GM23248 (cell line): Measurements from ENCODE around the gene ZBTB20. TPM values are rescaled to one million over a fixed set of nuclear protein-coding genes. Genes with fewer than 3 reads are reported as not detected.

Source experiments
- DNase-seq: peaks from one replicate; pipeline ENCODE4 v3.0.0-alpha.2; 2015
- H2AFZ ChIP-seq: fragments of 200-600 bp; sonication (generic); 2 replicates; pipeline ENCODE4 v1.6.1; 2016; ENCODE audit warnings: antibody characterized with exemption
- H3F3A ChIP-seq: fragments of 200-600 bp; sonication (generic); 2 replicates; pipeline ENCODE4 v1.6.1; 2016; ENCODE audit warnings: mild to moderate bottlenecking, antibody characterized with exemption, mixed run types; ENCODE audit not compliant: insufficient read depth
- H3K27ac ChIP-seq: fragments of 200-600 bp; sonication (generic); 2 replicates; pipeline ENCODE4 v1.5.1; 2016; ENCODE audit warnings: mild to moderate bottlenecking
- H3K27me3 ChIP-seq: fragments of 200-600 bp; sonication (generic); replicated peaks from 2 replicates; pipeline ENCODE4 v1.6.1; 2016; ENCODE audit warnings: mild to moderate bottlenecking; ENCODE audit not compliant: insufficient read depth
- H3K36me3 ChIP-seq: fragments of 200-600 bp; sonication (generic); 2 replicates; pipeline ENCODE4 v1.6.1; 2016; ENCODE audit warnings: low read depth, mild to moderate bottlenecking
- H3K4me1 ChIP-seq: fragments of 200-600 bp; sonication (generic); 2 replicates; pipeline ENCODE4 v1.6.1; 2016; ENCODE audit warnings: mild to moderate bottlenecking; ENCODE audit not compliant: insufficient read depth
- H3K4me2 ChIP-seq: fragments of 200-600 bp; sonication (generic); one replicate; pipeline ENCODE4 v1.6.1; 2016; ENCODE audit warnings: mild to moderate bottlenecking; ENCODE audit not compliant: unreplicated experiment
- H3K4me3 ChIP-seq: fragments of 200-600 bp; sonication (generic); 2 replicates; pipeline ENCODE4 v1.5.1; 2016; ENCODE audit warnings: mild to moderate bottlenecking
- H3K79me2 ChIP-seq: fragments of 200-600 bp; sonication (generic); 2 replicates; pipeline ENCODE4 v1.6.1; 2016; ENCODE audit warnings: mild to moderate bottlenecking; ENCODE audit not compliant: insufficient read depth
- H3K9ac ChIP-seq: fragments of 200-600 bp; sonication (generic); 2 replicates; pipeline ENCODE4 v1.6.1; 2016; ENCODE audit warnings: mild to moderate bottlenecking
- H3K9me2 ChIP-seq: fragments of 200-600 bp; sonication (generic); 2 replicates; pipeline ENCODE4 v1.6.1; 2016; ENCODE audit warnings: mixed run types, mild to moderate bottlenecking, moderate library complexity; ENCODE audit not compliant: insufficient read depth
- H3K9me3 ChIP-seq: fragments of 200-600 bp; sonication (generic); one replicate; pipeline ENCODE4 v1.6.1; 2017; ENCODE audit warnings: low read depth
- H4K20me1 ChIP-seq: fragments of 200-600 bp; sonication (generic); 2 replicates; pipeline ENCODE4 v1.6.0; 2016; ENCODE audit not compliant: insufficient read depth
- EZH2 ChIP-seq: fragments of 200-600 bp; sonication (generic); IDR thresholded peaks from 2 replicates; pipeline ENCODE4 v1.6.1; 2018; ENCODE audit warnings: antibody characterized with exemption, mild to moderate bottlenecking; ENCODE audit not compliant: insufficient read depth, poor library complexity, severe bottlenecking
- EZH2phosphoT487 ChIP-seq: fragments of 200-600 bp; sonication (generic); IDR thresholded peaks from 2 replicates; pipeline ENCODE4 v1.6.1; 2018; ENCODE audit warnings: antibody characterized with exemption, moderate library complexity, mild to moderate bottlenecking, low read depth; ENCODE audit not compliant: insufficient read depth
- WGBS, 2 experiments: methylation state at CpG; one replicate each; pipeline ENCODE4 v1.1.6; 2015 to 2017; ENCODE audit warnings: low lambda C conversion rate in 2 of 2, low coverage in 1 of 2; ENCODE audit errors: missing lambda C conversion rate in 2 of 2; 5-methylcytosine and 5-hydroxymethylcytosine counted together
- in situ Hi-C: fragments of 300-500 bp; cut with MboI; formaldehyde crosslinking; loops from 2 replicates; pipeline ENCODE4 v1.15.0; 2020
- polyA plus RNA-seq: library from polyadenylated mRNA; unstranded; fragments of >200 nt; fragmentation: Nextera tagmentation; extraction: Ambion mirVana; gene quantifications from 2 replicates; pipeline ENCODE4 v1.2.1, GENCODE V29; 2016
- total RNA-seq: library from RNA; depleted of rRNA; stranded (reverse); fragments of >200 nt; shearing (Covaris generic); gene quantifications from 2 replicates; pipeline ENCODE4 v1.2.3, GENCODE V29; 2014

The ZBTB20 gene
- total and polyA plus RNA-seq, 2 experiments from 2014 or later, result 9.2 to 12.2 TPM

DNA sequence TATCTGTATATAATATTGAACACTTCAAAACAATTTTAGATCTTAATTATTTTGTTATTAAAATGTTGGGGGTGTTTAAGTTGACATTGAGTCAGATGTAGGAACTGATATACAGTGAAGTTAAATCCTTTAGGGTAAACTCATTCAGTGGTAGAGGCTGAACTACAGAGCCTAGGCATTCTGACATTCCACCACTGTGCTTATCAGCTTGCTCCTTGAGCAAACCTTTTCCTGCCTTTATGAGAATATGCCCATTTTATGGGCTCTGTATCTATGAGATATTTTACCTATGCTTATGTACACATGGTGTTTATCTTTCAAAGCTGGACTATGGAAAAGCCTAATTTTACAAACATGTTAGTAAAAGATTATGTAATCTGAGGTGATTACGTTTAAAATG is 407.5 kb downstream of the ZBTB20 start:
- in situ Hi-C loops, result no loop called here
- no peak overlapping the region for H3K9ac ChIP-seq
- 100% methylated on average over 1 of the region's 1 CpG for WGBS, 2 experiments

GRCh38 chr3:114732353-114732752 is 414.7 kb downstream of the ZBTB20 start:
- DNase-seq, result no peak
- 41% methylated on average over 3 of the region's 3 CpGs for WGBS, 2 experiments
- Histone ChIP-seq H3F3A (no peaks in the 10 kb centered on the region), H3K9ac (no peak overlapping the region), H3K4me3 (no peak overlapping the region), H3K9me2 (no peaks in the 10 kb centered on the region), H4K20me1 (no peaks in the 10 kb centered on the region), H3K27ac (no peak overlapping the region), H2AFZ (no peak overlapping the region), H3K4me1 (no peaks in the 10 kb centered on the region), H3K9me3 (no peaks in the 10 kb centered on the region), H3K36me3 (no peaks in the 10 kb centered on the region), H3K79me2 (no peaks in the 10 kb centered on the region), H3K27me3 (no peaks in the 10 kb centered on the region), H3K4me2 (no peak overlapping the region)
- in situ Hi-C loops, result no loop called here
- TF ChIP-seq EZH2phosphoT487, result no peak
- TF ChIP-seq EZH2, result no peak

More for the DNA sequence above, 407.5 kb downstream of the ZBTB20 start:
- DNase-seq, result no peak
- no peaks in the 10 kb centered on the region for H3K36me3 ChIP-seq
- H4K20me1 ChIP-seq, result no peaks in the 10 kb centered on the region
- H3K9me2 ChIP-seq, result no peaks in the 10 kb centered on the region
- peaks cover 8% of the 10 kb centered on the region; the same call in 1 of the 2 replicates for H3K4me1 ChIP-seq
- no peak overlapping the region for H3K4me2 ChIP-seq
- H2AFZ ChIP-seq, result no peak overlapping the region
- no peak overlapping the region for H3K4me3 ChIP-seq
- H3K27ac ChIP-seq, result no peak overlapping the region
- no peak for TF ChIP-seq EZH2
- TF ChIP-seq EZH2phosphoT487, result no peak
- peaks cover under 1% of the 10 kb centered on the region for H3F3A ChIP-seq
- no peaks in the 10 kb centered on the region for H3K9me3 ChIP-seq
- H3K27me3 ChIP-seq, result no peaks in the 10 kb centered on the region
- peaks cover 4% of the 10 kb centered on the region; the same call in 1 of the 2 replicates for H3K79me2 ChIP-seq

- Histone ChIP-seq H3K9me2 (no peaks in the 10 kb centered on the region), H3F3A (no peaks in the 10 kb centered on the region), H3K27me3 (no peaks in the 10 kb centered on the region), H3K79me2 (no peaks in the 10 kb centered on the region), H3K4me3 (no peak overlapping the region), H4K20me1 (no peaks in the 10 kb centered on the region), H3K9me3 (no peaks in the 10 kb centered on the region), H3K9ac (no peak overlapping the region), H3K36me3 (no peaks in the 10 kb centered on the region), H3K4me1 (no peaks in the 10 kb centered on the region), H3K27ac (no peak overlapping the region), H2AFZ (no peak overlapping the region), H3K4me2 (no peak overlapping the region)
- no peak for DNase-seq
- in situ Hi-C loops, result no loop called here
- WGBS, 2 experiments, result 68 to 86% methylated on average over 1 of the region's 1 CpG
- TF ChIP-seq EZH2phosphoT487 (no peak), EZH2 (no peak)
Measured at GRCh38 chr3:114730397-114730796, 416.7 kb downstream of the ZBTB20 start.

DNA sequence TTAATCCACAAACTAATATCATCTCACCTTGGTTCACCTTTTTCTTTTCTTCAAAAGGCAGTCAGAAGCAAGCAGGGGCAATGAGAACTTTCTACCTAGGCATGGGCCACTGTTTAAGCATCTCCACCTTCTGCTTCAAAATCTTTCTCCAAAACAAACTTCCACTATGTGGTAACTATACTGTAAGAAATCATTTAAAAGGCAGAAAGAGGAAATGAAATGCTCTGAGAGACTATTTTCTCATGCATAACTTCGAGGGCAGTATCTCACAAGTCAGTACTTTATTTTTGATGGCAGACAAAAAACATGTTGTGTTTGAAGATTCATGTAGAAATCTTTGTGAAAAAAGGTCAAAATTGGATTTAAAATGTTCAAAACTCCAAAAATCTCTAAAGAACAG is 419.7 kb downstream of the ZBTB20 start:
- Histone ChIP-seq H3K9me2 (no peaks in the 10 kb centered on the region), H3K9me3 (no peaks in the 10 kb centered on the region), H3K4me1 (no peaks in the 10 kb centered on the region), H4K20me1 (no peaks in the 10 kb centered on the region), H3F3A (no peaks in the 10 kb centered on the region), H3K36me3 (no peaks in the 10 kb centered on the region), H3K9ac (no peak overlapping the region), H3K4me3 (no peak overlapping the region), H3K27ac (no peak overlapping the region), H2AFZ (no peak overlapping the region), H3K79me2 (no peaks in the 10 kb centered on the region), H3K4me2 (no peak overlapping the region), H3K27me3 (no peaks in the 10 kb centered on the region)
- DNase-seq, result no peak
- TF ChIP-seq EZH2, result no peak
- WGBS, 2 experiments, result 53 to 67% methylated on average over 1 of the region's 1 CpG
- in situ Hi-C loops, result no loop called here

GRCh38 chr3:114725966-114726365 is 421.1 kb downstream of the ZBTB20 start:
- no peaks in the 10 kb centered on the region for H3K4me1 ChIP-seq
- H3F3A ChIP-seq, result no peaks in the 10 kb centered on the region
- in situ Hi-C loops, result no loop called here
- DNase-seq, result no peak
- no peaks in the 10 kb centered on the region for H3K9me3 ChIP-seq
- no peaks in the 10 kb centered on the region for H3K36me3 ChIP-seq
- no peaks in the 10 kb centered on the region for H3K27me3 ChIP-seq
- no peak overlapping the region for H3K4me3 ChIP-seq
- H3K79me2 ChIP-seq, result no peaks in the 10 kb centered on the region
- no peak overlapping the region for H2AFZ ChIP-seq
- H3K9ac ChIP-seq, result no peak overlapping the region
- no peak overlapping the region for H3K27ac ChIP-seq
- no peak for TF ChIP-seq EZH2
- no peak for TF ChIP-seq EZH2phosphoT487
- H4K20me1 ChIP-seq, result no peaks in the 10 kb centered on the region
- 93 to 96% methylated on average over 3 of the region's 3 CpGs for WGBS, 2 experiments
- no peak overlapping the region for H3K4me2 ChIP-seq
- no peaks in the 10 kb centered on the region for H3K9me2 ChIP-seq
